Muscle of leg (tissue), 11 donors: ENCODE data around the gene TMEM45A. TPM values are rescaled to one million over a fixed set of nuclear protein-coding genes. Genes with fewer than 3 reads are reported as not detected.

Source experiments
- DNase-seq: peaks from one replicate; pipeline ENCODE4 v3.0.0; 2013
- H3K27ac ChIP-seq: one replicate; pipeline ENCODE4 v1.5.1; 2013; ENCODE audit warnings: mild to moderate bottlenecking, low read length, control low read depth
- H3K27me3 ChIP-seq: one replicate; pipeline ENCODE4 v1.6.1; 2013; ENCODE audit warnings: low read length; ENCODE audit not compliant: control insufficient read depth, insufficient read depth
- H3K36me3 ChIP-seq: one replicate; pipeline ENCODE4 v1.6.1; 2013; ENCODE audit warnings: low read length; ENCODE audit not compliant: control insufficient read depth, insufficient read depth
- H3K4me1 ChIP-seq: one replicate; pipeline ENCODE4 v1.6.1; 2013; ENCODE audit warnings: low read length; ENCODE audit not compliant: control insufficient read depth, insufficient read depth
- H3K4me3 ChIP-seq: one replicate; pipeline ENCODE4 v1.5.1; 2013; ENCODE audit warnings: low read length, control low read depth
- H3K9me3 ChIP-seq: replicated peaks from 2 replicates; pipeline ENCODE4 v1.6.1; 2013; ENCODE audit warnings: low read depth, low read length; ENCODE audit not compliant: control insufficient read depth
- WGBS: methylation state at CpG from one replicate; pipeline ENCODE4 v1.1.5; 2013; ENCODE audit warnings: missing lambda C conversion rate; ENCODE audit not compliant: insufficient coverage; 5-methylcytosine and 5-hydroxymethylcytosine counted together
- polyA plus RNA-seq, 8 donors: library from polyadenylated mRNA; unstranded; fragments of 120-200 nt; gene quantifications; one replicate each; pipeline versions ENCODE4 v1.2.1 to v1.2.3, GENCODE V29; 2013; ENCODE audit warnings: inconsistent platforms in 1 of 8, low replicate concordance in 1 of 8; ENCODE audit not compliant: insufficient read length in 8 of 8, insufficient read depth in 1 of 8
- total RNA-seq: library from RNA; stranded (reverse); fragments of 120-200 nt; gene quantifications from one replicate; pipeline ENCODE4 v1.2.4, GENCODE V29; 2013

TMEM45A gene
- total and polyA plus RNA-seq, 9 donors, result 13.6 to 30.2 (median 17.5) TPM

GRCh38 chr3:100603469-100603868, 111.0 kb downstream of the TMEM45A start:
- peak; percentile 33 for DNase-seq
- 0% methylated on average over 1 of the region's 5 CpGs for WGBS
- no peak overlapping the region for H3K4me3 ChIP-seq
- no peak overlapping the region for H3K27ac ChIP-seq
- no peaks in the 10 kb centered on the region for H3K9me3 ChIP-seq
- no peaks in the 10 kb centered on the region for H3K4me1 ChIP-seq
- H3K27me3 ChIP-seq, result no peaks in the 10 kb centered on the region
- H3K36me3 ChIP-seq, result no peaks in the 10 kb centered on the region

- Histone ChIP-seq H3K4me1 (no peaks in the 10 kb centered on the region), H3K27ac (no peak overlapping the region), H3K9me3 (no peaks in the 10 kb centered on the region), H3K4me3 (no peak overlapping the region), H3K36me3 (no peaks in the 10 kb centered on the region), H3K27me3 (no peaks in the 10 kb centered on the region)
- DNase-seq, result no peak
- WGBS, result 85% methylated on average over 8 of the region's 8 CpGs
Measured at GRCh38 chr3:100605358-100605757, 112.9 kb downstream of the TMEM45A start.

GRCh38 chr3:100606894-100607512, 114.6 kb downstream of the TMEM45A start:
- no peak for DNase-seq
- Histone ChIP-seq H3K27me3 (no peaks in the 10 kb centered on the region), H3K4me3 (no peak overlapping the region), H3K9me3 (no peaks in the 10 kb centered on the region), H3K4me1 (no peaks in the 10 kb centered on the region), H3K27ac (no peak overlapping the region), H3K36me3 (no peaks in the 10 kb centered on the region)

- no peak for DNase-seq
- H3K27ac ChIP-seq, result no peak within 1 kb of the TSS
- no peak within 1 kb of the TSS for H3K4me3 ChIP-seq
- H3K36me3 ChIP-seq, result no peaks in the 10 kb centered on the region
- H3K27me3 ChIP-seq, result no peaks in the 10 kb centered on the region
- WGBS, result 78% methylated on average over 2 of the region's 2 CpGs
- H3K4me1 ChIP-seq, result no peaks in the 10 kb centered on the region
- no peaks in the 10 kb centered on the region for H3K9me3 ChIP-seq
Measured at GRCh38 chr3:100609305-100609704, 116.9 kb downstream of the TMEM45A start, which contains the start of gene ADGRG7. Gene ADGRG7, plus strand, starts transcription at chr3:100609601. Its CDS starts 256 bp downstream, at chr3:100609857.

- no peaks in the 10 kb centered on the region for H3K27me3 ChIP-seq
- H3K9me3 ChIP-seq, result no peaks in the 10 kb centered on the region
- no peaks in the 10 kb centered on the region for H3K36me3 ChIP-seq
- H3K4me3 ChIP-seq, result no peak overlapping the region
- H3K4me1 ChIP-seq, result no peaks in the 10 kb centered on the region
- WGBS, result no CpG with 5 or more reads among the region's 2 CpGs
- DNase-seq, result no peak
- H3K27ac ChIP-seq, result no peak overlapping the region
Measured at GRCh38 chr3:100609963-100610362, 117.5 kb downstream of the TMEM45A start.

- H3K27me3 ChIP-seq, result no peaks in the 10 kb centered on the region
- whole genome bisulfite sequencing, result no CpG with 5 or more reads among the region's 3 CpGs
Measured at GRCh38 chr3:100611221-100611620, 118.8 kb downstream of the TMEM45A start.

GRCh38 chr3:100613721-100614390, 121.4 kb downstream of the TMEM45A start:
- Histone ChIP-seq H3K4me3 (no peak overlapping the region), H3K27ac (no peak overlapping the region), H3K36me3 (no peaks in the 10 kb centered on the region), H3K27me3 (no peaks in the 10 kb centered on the region), H3K4me1 (no peaks in the 10 kb centered on the region), H3K9me3 (no peaks in the 10 kb centered on the region)
- no CpG with 5 or more reads among the region's 4 CpGs for WGBS
- DNase-seq, result no peak

More at GRCh38 chr3:100611221-100611620, 118.8 kb downstream of the TMEM45A start:
- Histone ChIP-seq H3K4me3 (no peak overlapping the region), H3K4me1 (no peaks in the 10 kb centered on the region), H3K27ac (no peak overlapping the region), H3K36me3 (no peaks in the 10 kb centered on the region), H3K9me3 (no peaks in the 10 kb centered on the region)
- no peak for DNase-seq

GRCh38 chr3:100614941-100615340, 122.5 kb downstream of the TMEM45A start:
- Histone ChIP-seq H3K27me3 (no peaks in the 10 kb centered on the region), H3K27ac (no peak overlapping the region), H3K4me1 (no peaks in the 10 kb centered on the region), H3K36me3 (no peaks in the 10 kb centered on the region), H3K4me3 (no peak overlapping the region), H3K9me3 (no peaks in the 10 kb centered on the region)
- no peak for DNase-seq

- Histone ChIP-seq H3K4me1 (no peaks in the 10 kb centered on the region), H3K27ac (no peak overlapping the region), H3K36me3 (no peaks in the 10 kb centered on the region), H3K27me3 (no peaks in the 10 kb centered on the region), H3K4me3 (no peak overlapping the region), H3K9me3 (no peaks in the 10 kb centered on the region)
- no peak for DNase-seq
Measured at GRCh38 chr3:100615684-100616083, 123.3 kb downstream of the TMEM45A start.

GRCh38 chr3:100621251-100621650, 128.8 kb downstream of the TMEM45A start:
- H3K27me3 ChIP-seq, result no peaks in the 10 kb centered on the region
- no peaks in the 10 kb centered on the region for H3K9me3 ChIP-seq
- H3K4me3 ChIP-seq, result no peak overlapping the region

More at GRCh38 chr3:100621251-100621650, 128.8 kb downstream of the TMEM45A start:
- Histone ChIP-seq H3K27ac (no peak overlapping the region), H3K36me3 (no peaks in the 10 kb centered on the region), H3K4me1 (no peaks in the 10 kb centered on the region)
- no peak for DNase-seq
